Right renal cortex interstitium (tissue), 3 donors: ENCODE measurements around the gene CORO2B. TPM values are rescaled to one million over a fixed set of nuclear protein-coding genes. Genes with fewer than 3 reads are reported as not detected.
"Not testable (repeated sequence)": the region's sequence is repeated elsewhere in the genome, so short reads cannot be mapped to it uniquely, and the experiment has no call there.

Source experiments
- DNase-seq, 3 donors: peaks; one replicate each; pipeline ENCODE4 v3.0.0-alpha.2; 2013; ENCODE audit warnings: low read depth in 3 of 3, low spot score in 2 of 3
- polyA plus RNA-seq, 3 donors: library from polyadenylated mRNA; unstranded; fragments of 120-200 nt; gene quantifications; one replicate each; pipeline ENCODE4 v1.2.1, GENCODE V29; 2013; ENCODE audit not compliant: insufficient read length in 3 of 3

CORO2B gene
- polyA plus RNA-seq, 3 donors: 20.4 to 23.5 (median 23.5) TPM

DNA sequence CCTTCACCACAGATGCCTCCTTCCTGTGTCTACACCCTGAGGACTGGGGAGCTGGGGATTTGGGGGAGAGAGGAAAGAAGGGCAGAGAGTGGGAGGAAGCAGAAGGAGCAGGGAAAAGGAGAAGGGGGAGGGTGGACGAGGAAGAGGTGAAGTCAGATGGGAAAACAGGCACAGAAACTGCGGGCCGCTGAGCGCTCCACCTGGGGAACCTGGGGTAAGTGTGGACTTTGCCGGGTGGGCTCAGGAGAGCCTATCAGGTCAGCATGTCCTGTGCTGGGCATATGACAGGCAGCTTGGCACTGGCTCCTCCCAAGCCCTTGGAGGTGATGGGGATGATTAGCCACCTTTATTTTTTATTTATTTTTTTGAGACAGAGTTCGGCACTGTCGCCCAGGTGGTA is 62.6 kb downstream of the CORO2B start:
- no peak for DNase-seq

DNA sequence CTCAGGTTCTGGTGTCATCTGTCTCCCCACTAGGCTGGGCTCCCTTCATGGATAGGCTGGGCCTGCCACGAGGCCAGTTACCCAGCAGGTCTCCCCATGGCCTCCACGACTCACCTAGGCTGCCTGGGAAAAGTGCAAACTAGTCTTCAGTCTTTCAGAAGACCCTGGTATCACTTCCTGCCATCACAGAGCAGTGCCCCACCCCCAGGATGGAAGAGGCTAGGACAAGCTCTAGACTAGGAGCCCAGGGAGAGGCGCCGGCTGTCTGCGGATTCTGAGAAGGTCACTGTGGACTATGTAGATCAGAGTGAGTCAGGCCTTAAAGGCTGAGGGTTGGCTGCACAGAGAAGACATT is 63.7 kb downstream of the CORO2B start:
- DNase-seq: no peak

DNA sequence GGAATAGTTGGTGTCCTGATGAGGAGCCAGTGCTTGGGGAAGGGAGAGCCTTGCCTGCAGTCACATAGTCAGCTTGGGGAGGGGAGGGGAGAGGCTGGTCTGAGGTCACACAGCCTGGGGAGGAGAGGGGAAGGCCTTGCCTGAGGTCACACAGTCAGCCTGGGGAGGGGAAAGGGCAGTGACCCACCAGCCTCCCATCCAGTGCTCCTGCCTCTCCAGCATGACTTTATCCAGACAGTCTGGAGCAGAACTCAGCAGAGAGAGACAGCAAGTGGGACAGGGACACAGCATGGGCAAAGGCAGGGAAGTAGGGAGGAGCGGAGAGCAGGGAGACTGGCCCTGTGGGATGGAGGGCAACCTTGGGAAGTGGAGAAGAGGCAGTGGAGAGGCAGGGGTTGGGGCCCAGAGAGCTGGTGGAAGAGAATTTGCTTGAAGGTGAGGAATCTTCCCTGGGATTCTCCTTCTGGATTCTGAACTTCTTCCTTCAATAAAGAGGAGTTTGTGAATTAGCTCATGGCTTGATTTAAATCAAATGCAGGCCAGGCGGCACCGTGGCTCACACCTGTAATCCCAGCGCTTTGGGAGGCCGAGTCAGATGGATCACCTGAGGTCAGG is 64.5 kb downstream of the CORO2B start:
- DNase-seq: no peak

DNA sequence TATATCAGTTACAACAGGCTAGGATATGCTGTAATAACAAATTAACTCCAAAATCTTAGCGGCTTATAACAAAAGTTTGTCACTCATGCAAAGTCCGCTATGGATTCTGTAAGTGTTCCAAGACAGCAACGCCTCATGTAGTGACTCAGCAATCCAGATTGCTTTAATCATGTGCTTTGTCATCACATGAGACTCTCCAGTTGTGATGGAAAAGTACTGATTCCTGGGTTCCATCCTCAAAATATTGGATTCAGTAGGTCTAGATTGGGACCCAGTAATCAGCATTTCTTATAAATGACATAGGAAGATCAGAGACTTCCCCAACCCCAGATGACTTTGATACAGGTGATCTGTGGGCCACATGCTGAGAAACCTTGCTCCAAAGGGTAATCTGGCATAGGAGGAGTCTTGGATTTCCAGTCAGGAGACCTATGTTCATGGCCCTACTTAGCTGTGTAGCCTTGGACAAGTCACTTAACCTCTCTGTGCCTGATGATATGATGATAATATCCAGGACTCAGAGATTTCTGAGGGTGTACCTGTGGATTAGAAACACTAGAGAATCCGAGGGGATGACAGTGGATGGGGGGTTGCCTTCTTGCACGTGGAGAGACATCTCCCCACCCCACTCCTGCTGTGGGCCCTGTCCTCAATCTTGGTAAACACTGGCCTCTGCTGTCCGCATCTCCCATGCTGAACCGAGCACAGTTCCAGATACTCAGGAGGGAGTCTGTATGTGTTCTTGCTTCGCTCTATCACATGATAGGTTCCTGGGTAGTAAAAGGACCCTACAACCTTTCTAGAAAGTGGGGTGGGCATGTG is 65.5 kb downstream of the CORO2B start:
- no peak for DNase-seq

DNA sequence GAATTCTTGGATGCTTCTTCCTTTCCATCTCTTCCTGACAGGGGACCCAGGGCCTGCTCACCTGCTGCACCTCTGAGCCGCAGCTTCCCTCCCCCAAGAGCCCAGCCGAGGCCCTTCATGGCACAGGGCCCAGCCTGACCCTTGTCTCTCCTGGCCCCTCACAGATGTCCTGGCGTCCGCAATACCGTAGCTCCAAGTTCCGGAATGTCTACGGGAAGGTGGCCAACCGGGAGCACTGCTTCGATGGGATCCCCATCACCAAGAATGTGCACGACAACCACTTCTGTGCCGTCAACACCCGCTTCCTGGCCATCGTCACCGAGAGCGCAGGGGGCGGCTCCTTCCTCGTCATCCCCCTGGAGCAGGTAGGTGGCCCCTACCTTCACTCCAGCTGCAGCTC is 66.2 kb downstream of the CORO2B start:
- DNase-seq: no peak

DNA sequence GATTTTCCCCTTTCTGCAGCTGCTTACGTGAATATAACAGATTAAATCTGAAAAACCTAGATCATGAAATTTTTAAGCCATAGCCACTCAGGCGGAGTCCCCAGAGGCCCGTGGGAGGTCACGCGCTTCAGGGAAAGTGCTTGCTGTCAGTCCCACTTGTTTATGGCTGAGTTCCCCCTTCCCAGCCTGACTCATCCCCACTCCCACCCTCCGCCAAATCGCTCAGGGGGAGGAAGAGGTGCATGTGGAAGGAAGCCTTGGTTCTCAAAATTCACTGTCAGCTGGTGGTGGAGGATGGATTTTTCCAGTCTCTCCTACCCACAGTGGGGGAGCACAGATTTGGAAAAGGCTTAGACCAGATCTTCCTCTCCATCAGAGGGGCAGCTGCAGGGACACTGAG is 67.4 kb downstream of the CORO2B start:
- DNase-seq: no peak

DNA sequence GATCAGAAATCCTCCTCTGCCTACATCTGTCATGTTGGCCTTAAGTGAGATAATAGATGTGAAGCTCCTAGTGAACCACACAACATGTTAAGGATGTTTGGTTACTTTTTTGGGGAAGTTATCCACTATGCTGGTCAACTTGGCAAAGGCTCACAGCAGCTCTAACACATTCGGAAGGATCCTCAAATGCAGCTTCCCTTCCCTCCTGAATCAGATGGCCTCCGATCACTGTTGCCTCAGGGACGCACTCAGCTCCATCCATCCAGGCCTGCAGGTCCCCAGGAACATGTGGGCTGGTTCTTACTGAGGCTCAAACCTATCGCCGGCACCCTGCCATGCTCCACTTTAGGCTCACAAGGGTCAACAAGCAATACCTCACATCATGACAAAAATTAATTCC is 67.9 kb downstream of the CORO2B start:
- DNase-seq: no peak

DNA sequence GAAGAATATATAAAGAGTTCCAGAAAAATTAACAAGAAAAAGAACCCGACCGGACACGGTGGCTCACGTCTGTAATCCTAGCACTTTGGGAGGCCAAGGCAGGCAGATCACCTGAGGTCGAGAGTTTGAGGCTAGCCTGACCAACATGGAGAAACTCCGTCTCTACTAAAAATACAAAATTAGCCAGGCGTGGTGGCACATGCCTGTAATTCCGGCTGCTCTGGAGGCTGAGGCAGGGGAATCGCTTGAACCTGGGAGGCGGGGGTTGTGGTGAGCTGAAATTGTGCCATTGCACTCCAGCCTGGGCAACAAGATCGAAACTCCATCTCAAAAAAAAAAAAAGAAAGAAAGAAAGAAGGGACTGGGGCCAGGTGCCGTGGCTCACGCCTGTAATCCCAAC is 68.6 kb downstream of the CORO2B start:
- DNase-seq: not testable (repeated sequence)

DNA sequence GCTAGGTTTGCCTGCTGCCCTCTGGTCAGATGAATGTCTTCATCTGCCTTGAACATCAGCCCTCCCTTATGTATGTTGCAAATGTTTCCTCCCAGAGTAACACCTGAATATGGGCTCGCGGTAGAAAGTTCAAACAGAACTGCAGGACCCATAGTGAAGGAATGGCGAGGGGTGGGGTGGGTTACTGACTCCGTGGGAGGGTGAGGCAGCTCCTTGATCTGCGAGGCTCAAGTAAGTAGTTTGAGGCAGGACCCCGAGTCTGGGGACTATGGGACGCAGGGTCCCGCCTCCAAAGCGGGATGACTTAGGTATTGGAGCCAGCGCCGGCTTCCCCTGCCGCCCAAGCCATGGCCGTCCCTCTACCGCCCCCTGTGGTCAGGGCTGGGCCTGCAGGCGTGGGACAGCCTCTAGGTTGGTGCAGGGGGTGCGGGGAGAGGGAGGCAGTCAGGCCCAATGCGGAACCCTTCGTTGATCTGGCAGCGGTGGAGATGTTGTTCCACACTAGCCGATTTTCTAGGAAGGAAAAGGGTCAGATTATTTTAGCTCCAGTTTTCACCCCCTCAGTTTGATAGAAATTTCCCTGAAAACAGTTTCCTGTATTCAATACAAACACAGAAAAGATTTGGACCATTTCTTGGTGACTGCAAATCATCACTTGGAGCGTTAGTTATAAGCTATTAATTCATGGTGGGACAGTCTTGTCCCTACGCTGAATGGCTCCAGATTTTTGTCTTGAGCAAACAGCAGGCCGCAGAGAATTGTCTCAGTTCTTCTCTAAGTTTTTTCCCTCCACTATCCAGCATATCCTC is 72.3 kb downstream of the CORO2B start:
- no peak for DNase-seq

DNA sequence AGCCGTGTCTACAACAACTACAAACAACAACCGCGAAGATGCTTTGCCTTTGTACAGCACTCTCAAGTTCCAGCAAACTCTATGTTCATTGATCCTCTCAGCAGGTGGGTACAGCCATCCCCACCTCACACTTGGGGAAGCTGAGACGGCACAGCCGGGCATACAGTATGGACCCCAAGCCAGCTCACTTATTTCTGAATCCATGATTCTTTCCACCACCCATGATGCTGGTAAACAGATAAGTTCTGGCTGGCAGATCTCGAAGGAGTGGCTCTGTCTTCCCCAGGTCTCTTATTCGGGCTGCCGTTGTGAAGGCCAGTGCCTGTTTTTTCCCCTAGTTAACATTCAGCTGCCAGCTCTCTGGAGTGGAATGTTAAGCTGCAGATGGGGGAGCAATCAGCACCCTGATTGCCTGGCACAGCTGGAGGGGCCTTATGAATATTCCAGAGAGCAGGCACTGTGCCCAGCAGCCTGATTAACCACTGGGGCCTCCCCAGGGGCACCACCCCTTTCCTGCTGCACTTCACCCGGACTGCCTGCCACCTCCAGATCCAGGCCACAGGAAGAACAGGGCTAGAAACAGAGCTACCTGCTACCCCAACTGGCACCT is 73.2 kb downstream of the CORO2B start:
- no peak for DNase-seq

DNA sequence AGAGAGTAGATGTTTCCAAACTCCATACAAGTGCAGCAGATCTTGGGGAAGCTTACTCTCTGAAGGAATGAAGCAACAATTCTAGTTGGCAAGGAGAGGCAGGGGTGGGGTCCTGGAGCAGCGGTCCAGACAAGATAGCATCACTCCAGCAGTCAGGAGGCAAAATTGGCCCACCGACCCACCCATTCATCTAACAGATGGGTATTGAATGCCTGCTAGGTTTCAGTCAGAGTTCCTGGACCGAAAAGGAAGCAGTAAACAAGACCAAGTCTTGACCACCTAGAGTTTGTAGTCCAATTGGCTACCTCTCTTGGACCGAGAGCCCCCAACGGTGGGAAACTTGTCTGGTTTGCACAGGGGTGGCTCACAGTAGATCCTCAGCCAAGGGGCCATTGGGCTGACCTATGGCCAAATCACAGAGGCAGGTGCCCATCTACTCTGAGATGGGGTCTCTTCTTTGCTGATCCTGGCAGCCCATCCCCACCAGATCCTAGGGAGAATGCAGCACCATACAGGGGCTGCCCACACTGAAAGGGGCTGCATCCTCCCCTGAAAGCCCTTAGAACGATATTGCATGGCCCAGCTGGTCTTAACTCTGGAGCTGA is 74.3 kb downstream of the CORO2B start:
- DNase-seq: no peak

DNA sequence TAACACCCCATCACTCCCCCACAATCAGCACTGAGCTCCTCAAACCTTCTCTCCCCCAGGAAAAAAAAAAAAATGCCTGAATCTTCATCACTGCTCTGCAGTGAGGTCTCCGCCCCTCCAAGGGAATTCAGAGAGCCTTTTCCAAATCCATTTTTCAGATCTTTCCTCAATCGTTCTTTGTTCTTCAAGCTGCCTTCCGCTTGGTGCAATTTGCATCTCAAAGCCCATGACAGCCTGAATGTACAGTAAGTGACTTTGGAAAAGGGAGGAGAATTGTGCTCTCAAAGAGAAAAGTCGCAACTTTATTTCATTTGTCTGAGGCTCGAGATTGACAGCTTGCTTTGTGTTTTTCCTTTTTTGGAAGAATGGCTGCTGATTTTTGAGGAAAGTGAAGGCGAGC is 75.0 kb downstream of the CORO2B start:
- DNase-seq: no peak

DNA sequence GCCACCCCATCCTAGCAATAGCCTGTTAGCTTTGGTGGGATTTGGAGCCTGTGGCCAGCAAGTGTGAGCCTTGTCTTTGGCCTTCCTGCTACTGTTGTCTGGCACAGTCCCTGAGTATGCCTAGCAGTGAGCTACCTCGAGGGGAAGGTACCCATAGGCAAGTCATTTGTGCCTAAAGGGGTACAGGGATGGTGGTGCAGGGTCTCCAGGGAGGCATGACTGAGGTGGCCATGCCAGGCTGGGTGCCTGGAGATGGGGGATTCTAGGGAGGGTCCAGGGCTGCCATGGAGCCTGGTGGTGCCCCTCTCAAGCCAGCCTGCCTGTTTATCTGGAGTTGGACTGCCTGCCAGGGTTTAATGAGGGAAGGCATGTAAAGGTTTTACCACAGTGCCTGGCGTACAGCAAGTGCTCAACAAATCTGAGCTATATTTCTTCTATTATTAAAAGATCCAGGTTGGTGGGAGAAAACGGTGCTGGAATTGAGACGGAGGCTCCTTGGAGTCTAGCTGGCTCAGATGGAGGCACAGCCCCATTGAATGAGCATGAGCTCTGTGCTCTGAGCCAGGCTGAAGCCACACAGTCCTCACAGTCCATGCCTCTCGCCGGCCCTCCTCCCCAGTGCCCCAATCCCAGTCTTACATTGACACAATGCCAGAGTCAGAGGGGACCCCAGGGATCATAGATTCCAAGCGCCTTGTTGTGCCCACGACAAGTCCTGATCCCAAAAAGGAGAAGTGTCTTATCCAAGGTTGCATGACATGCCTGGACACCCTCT is 76.2 kb downstream of the CORO2B start:
- DNase-seq: no peak

DNA sequence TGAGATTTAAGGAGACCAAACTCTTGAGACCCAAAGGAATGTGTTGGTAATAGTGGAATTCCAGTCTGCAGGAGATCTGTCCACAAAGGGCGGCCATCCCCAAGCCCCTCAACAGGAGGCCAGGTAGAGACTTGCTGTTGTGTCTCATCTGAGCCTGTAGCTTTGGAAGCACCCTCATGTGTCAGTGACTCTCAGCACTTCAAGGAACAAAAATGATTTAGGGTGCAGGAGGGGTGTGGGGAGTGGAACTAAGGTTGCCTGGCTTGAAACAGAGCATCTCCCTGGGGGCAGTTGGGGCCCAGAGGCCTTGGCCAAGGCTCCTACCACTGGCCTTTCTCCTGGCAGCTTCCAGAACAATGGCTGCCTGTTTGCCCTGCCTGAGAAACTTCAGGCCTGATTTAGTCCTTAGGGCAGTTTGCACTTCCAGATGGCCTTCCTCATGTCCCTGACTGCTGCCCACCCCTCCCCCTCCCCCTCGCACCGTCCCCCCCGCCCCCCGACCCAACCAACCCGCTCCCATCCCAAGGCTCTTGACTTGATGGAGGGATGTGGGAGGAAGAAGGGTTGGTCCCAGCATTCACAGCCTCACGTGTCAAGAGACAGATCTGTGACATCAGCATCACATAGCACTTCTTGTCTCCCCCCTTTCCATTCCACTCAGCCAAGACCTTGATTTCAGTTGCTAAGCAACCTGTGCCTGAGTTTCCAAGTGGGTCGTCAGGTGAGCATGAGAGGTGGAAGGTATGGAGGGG is 77.1 kb downstream of the CORO2B start:
- DNase-seq: no peak

DNA sequence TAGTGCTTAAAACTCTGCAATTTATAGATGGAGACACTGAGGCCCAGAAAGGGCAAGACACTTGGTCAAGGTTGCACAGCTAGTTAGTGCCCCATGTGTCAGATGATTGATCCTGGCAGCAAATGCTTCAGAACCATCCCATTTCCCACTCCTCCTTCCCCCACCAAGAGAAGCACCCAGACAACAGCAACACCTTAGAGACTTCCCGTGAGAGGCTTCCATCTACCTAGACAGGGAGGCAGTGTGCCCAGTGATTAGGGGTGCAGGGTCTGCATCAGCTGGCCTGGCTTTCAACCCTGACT is 77.6 kb downstream of the CORO2B start:
- no peak for DNase-seq

DNA sequence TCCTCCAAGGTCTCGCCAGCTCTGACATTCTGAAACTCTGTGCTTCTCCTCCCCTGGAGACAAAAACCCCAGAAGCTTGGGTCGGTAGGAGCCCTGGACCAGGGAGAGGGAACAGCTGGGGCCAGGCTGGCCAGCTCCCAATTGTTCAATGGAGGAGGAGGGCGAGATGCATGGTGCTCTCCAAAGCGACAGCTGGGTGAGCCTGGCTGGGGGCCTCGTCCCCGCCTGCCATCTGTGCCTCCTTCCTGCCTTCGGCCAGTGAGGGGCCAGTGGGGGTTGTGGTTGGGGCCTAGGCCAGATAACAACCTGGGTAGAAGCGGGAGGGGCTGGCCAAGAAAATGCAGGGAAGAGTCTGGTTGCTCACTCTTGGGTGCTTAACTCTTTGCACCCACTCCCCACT is 79.4 kb downstream of the CORO2B start:
- DNase-seq: no peak

DNA sequence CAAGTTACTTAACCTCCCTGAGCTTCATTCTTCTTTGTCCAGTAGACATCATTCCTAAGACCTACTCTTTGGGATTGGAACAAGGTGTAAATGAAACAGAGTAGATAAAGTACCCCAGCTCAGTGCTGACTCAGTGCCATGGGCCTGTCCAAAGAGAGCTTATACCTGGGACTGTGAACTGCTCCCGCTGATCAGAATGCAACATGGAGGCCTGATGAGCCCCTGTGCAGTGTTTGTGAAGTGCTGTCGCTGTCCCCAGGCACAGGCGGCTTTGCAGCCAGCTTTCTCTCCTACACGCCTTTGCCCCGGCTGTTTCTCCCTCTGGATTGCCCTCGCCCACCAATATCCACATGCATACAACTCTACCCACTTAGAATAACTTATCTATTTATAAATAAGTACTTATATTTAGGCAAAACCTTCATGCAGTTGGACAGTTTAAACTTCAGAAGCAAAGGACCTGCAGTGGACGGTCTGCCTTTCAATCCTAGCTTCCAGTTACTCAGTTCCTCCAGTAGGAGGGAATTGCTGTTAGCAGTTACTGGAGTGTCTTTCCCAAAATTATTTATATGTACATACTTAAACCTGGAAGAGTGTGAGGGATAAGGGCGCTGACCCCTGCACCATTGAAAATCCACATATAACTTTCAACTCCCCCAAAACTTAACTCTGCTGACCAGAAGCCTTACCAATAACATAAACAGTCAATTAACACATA is 80.0 kb downstream of the CORO2B start:
- DNase-seq: no peak

DNA sequence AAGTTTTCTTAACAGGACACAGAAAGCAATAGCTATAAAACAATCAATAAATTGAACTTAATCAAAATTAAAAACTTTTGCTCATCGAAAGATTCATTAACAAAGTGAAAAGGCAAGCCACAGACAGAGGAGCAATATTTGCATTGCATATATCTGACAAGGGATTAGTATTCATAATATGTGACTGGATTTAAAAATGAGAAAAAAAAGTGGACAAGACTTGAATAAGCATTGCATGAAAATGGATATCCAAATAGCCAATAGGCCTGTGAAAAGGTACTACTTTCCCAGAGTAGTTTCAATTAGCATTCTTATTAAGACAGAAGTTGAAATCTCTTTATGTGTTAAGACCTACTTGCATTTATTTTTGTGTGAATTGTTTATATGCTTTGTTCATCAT is 84.7 kb downstream of the CORO2B start:
- DNase-seq: no peak
